Hepatocyte (in vitro differentiated cells): ENCODE results near the gene GOLGA1. TPM values are rescaled to one million over a fixed set of nuclear protein-coding genes. Genes with fewer than 3 reads are reported as not detected.
"Not testable (repeated sequence)": the region's sequence is repeated elsewhere in the genome, so short reads cannot be mapped to it uniquely, and the experiment has no call there.

ENCODE experiments used
- DNase-seq: peaks from one replicate; pipeline ENCODE4 v3.0.0-alpha.2; 2016; ENCODE audit warnings: low spot score
- H2AFZ ChIP-seq: fragments of 200-600 bp; sonication (generic); 2 replicates; pipeline ENCODE4 v1.6.0; 2016; ENCODE audit warnings: antibody characterized with exemption, mild to moderate bottlenecking
- H3K27ac ChIP-seq: fragments of 200-600 bp; sonication (generic); 2 replicates; pipeline ENCODE4 v1.5.1; 2016; ENCODE audit warnings: mild to moderate bottlenecking
- H3K27me3 ChIP-seq: fragments of 200-600 bp; sonication (generic); 2 replicates; pipeline ENCODE4 v1.6.1; 2016
- H3K36me3 ChIP-seq: fragments of 200-600 bp; sonication (generic); replicated peaks from 2 replicates; pipeline ENCODE4 v1.5.1; 2016; ENCODE audit warnings: low read depth; ENCODE audit not compliant: insufficient read depth
- H3K4me1 ChIP-seq: fragments of 200-600 bp; sonication (generic); 2 replicates; pipeline ENCODE4 v1.5.1; 2016; ENCODE audit warnings: mild to moderate bottlenecking, moderate library complexity; ENCODE audit not compliant: insufficient read depth
- H3K4me2 ChIP-seq: fragments of 200-600 bp; sonication (generic); 2 replicates; pipeline ENCODE4 v1.6.0; 2016
- H3K4me3 ChIP-seq: fragments of 200-600 bp; sonication (generic); 2 replicates; pipeline ENCODE4 v1.5.1; 2016; ENCODE audit warnings: mild to moderate bottlenecking
- H3K79me2 ChIP-seq: fragments of 200-600 bp; sonication (generic); 2 replicates; pipeline ENCODE4 v1.6.0; 2017; ENCODE audit warnings: mild to moderate bottlenecking
- H3K9me2 ChIP-seq: fragments of 200-600 bp; sonication (generic); replicated peaks from 2 replicates; pipeline ENCODE4 v1.6.0; 2017; ENCODE audit warnings: mild to moderate bottlenecking; ENCODE audit not compliant: insufficient read depth
- H3K9me3 ChIP-seq: fragments of 200-600 bp; sonication (generic); 2 replicates; pipeline ENCODE4 v1.5.1; 2016; ENCODE audit warnings: low read depth, mild to moderate bottlenecking
- H4K20me1 ChIP-seq: fragments of 200-600 bp; sonication (generic); 2 replicates; pipeline ENCODE4 v1.6.0; 2016; ENCODE audit warnings: mild to moderate bottlenecking; ENCODE audit not compliant: insufficient read depth, poor library complexity, severe bottlenecking
- CTCF ChIP-seq: fragments of 200-600 bp; sonication (generic); IDR thresholded peaks from 2 replicates; pipeline ENCODE4 v1.5.1; 2016; ENCODE audit warnings: antibody characterized with exemption, mild to moderate bottlenecking; ENCODE audit not compliant: poor library complexity
- EZH2 ChIP-seq: fragments of 200-600 bp; sonication (generic); IDR thresholded peaks from 2 replicates; pipeline ENCODE4 v1.6.1; 2016; ENCODE audit warnings: antibody characterized with exemption, mild to moderate bottlenecking, borderline replicate concordance
- EZH2phosphoT487 ChIP-seq: fragments of 200-600 bp; sonication (generic); IDR thresholded peaks from one replicate; pipeline ENCODE4 v1.6.1; 2018; ENCODE audit warnings: antibody characterized with exemption, mild to moderate bottlenecking, low read depth, moderate library complexity; ENCODE audit not compliant: unreplicated experiment, severe bottlenecking
- WGBS: methylation state at CpG from one replicate; pipeline ENCODE4 v1.1.6; 2016; ENCODE audit warnings: low lambda C conversion rate; ENCODE audit errors: missing lambda C conversion rate; 5-methylcytosine and 5-hydroxymethylcytosine counted together
- polyA plus RNA-seq: library from polyadenylated mRNA; unstranded; fragments of >200 nt; fragmentation: Nextera tagmentation; extraction: Ambion mirVana; gene quantifications from 2 replicates; pipeline ENCODE4 v1.2.1, GENCODE V29; 2016
- total RNA-seq: library from RNA; depleted of rRNA; stranded (reverse); fragments of >200 nt; gene quantifications from 2 replicates; pipeline ENCODE4 v1.2.3, GENCODE V29; 2014

GOLGA1 gene
- total and polyA plus RNA-seq, 2 experiments from 2014 or later = 10.1 to 12.9 TPM

- no peaks in the 10 kb centered on the region for H3K79me2 ChIP-seq
- H3K4me3 ChIP-seq = no peak overlapping the region
- no peak for DNase-seq
- no peaks in the 10 kb centered on the region for H4K20me1 ChIP-seq
- no peaks in the 10 kb centered on the region for H3K9me2 ChIP-seq
- H3K9me3 ChIP-seq = no peaks in the 10 kb centered on the region
- no peak overlapping the region for H3K4me2 ChIP-seq
- H3K36me3 ChIP-seq = no peaks in the 10 kb centered on the region
- no peak overlapping the region for H2AFZ ChIP-seq
- H3K27ac ChIP-seq = no peak overlapping the region
- WGBS = 96% methylated on average over 9 of the region's 9 CpGs
- no peak for TF ChIP-seq EZH2phosphoT487
- no peak for TF ChIP-seq CTCF
- TF ChIP-seq EZH2 = no peak
- H3K27me3 ChIP-seq = no peaks in the 10 kb centered on the region
- H3K4me1 ChIP-seq = peaks cover 4% of the 10 kb centered on the region
Observed at GRCh38 chr9:124968238-124968637, 27.4 kb upstream of the GOLGA1 start.

- H2AFZ ChIP-seq, H3K9me3 ChIP-seq, H3K4me2 ChIP-seq, H3K27ac ChIP-seq, H3K36me3 ChIP-seq, DNase-seq, H3K9me2 ChIP-seq, H3K27me3 ChIP-seq, H3K4me3 ChIP-seq, H3K4me1 ChIP-seq, H4K20me1 ChIP-seq, H3K79me2 ChIP-seq: not testable (repeated sequence)
- 83% methylated on average over 4 of the region's 5 CpGs for WGBS
Observed at GRCh38 chr9:124965775-124966568, 25.1 kb upstream of the GOLGA1 start.

- no peak for DNase-seq
- H3K4me2 ChIP-seq = no peak overlapping the region
- H3K79me2 ChIP-seq = no peaks in the 10 kb centered on the region
- H3K27ac ChIP-seq = no peak overlapping the region
- TF ChIP-seq EZH2phosphoT487 (no peak), CTCF (no peak), EZH2 (no peak)
- H4K20me1 ChIP-seq = no peaks in the 10 kb centered on the region
- H2AFZ ChIP-seq = no peak overlapping the region
- 34% methylated on average over 2 of the region's 2 CpGs for WGBS
- no peaks in the 10 kb centered on the region for H3K27me3 ChIP-seq
- H3K4me1 ChIP-seq = peaks cover 4% of the 10 kb centered on the region
- H3K4me3 ChIP-seq = no peak overlapping the region
- no peaks in the 10 kb centered on the region for H3K9me2 ChIP-seq
- H3K9me3 ChIP-seq = no peaks in the 10 kb centered on the region
- no peaks in the 10 kb centered on the region for H3K36me3 ChIP-seq
Observed at GRCh38 chr9:124964604-124965003, 23.7 kb upstream of the GOLGA1 start.

- Histone ChIP-seq H2AFZ (no peak overlapping the region), H3K4me2 (no peak overlapping the region), H3K9me3 (no peaks in the 10 kb centered on the region), H3K9me2 (no peaks in the 10 kb centered on the region), H3K4me1 (peaks cover 4% of the 10 kb centered on the region), H3K27ac (no peak overlapping the region), H4K20me1 (no peaks in the 10 kb centered on the region), H3K27me3 (no peaks in the 10 kb centered on the region), H3K36me3 (no peaks in the 10 kb centered on the region), H3K79me2 (no peaks in the 10 kb centered on the region), H3K4me3 (no peak overlapping the region)
- no peak for DNase-seq
- no peak for TF ChIP-seq CTCF
- WGBS = 85% methylated on average over 2 of the region's 2 CpGs
Observed at GRCh38 chr9:124964056-124964455, 23.2 kb upstream of the GOLGA1 start.
